Subcutaneous adipose tissue (tissue), 4 donors: ENCODE results near the gene GEMIN4. TPM values are rescaled to one million over a fixed set of nuclear protein-coding genes. Genes with fewer than 3 reads are reported as not detected.

Experiments used
- total RNA-seq, 4 donors: library from RNA; depleted of rRNA; stranded (reverse); fragments of >200 nt; gene quantifications; one replicate each; pipeline ENCODE4 v1.1.0, GENCODE V29; 2016
- TF ChIP-seq, protein P1 (sequence below): fragments of 450-650 bp; IDR thresholded peaks from one replicate; pipeline ENCODE4 v1.5.1; 2016; ENCODE audit warnings: low read depth, mild to moderate bottlenecking, control low read depth, antibody characterized with exemption, moderate library complexity

The GEMIN4 gene
- total RNA-seq, 4 donors from 2014 or later: 11.1 to 25.1 (median 14.7) TPM

DNA sequence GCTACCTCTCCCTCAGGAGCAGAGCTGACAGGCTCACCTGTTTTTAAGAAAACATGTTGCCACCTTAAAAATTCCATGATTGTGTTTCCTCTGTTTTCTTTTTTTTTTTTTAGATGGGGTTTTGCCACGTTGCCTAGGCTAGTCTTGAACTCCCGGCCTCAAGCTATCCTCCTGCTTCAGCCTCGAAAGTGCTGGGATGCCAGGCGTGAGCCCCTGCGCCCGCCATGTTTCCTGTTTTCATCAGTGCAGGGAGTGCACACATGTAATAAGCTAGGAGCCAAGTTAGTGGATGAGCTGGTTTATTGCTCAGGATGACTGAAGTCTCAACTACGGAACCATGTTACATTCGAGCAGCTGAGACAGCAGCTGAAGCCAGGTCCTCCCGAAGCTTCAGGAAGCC is 43.7 kb upstream of the GEMIN4 start:
- TF ChIP-seq, protein P1, sequence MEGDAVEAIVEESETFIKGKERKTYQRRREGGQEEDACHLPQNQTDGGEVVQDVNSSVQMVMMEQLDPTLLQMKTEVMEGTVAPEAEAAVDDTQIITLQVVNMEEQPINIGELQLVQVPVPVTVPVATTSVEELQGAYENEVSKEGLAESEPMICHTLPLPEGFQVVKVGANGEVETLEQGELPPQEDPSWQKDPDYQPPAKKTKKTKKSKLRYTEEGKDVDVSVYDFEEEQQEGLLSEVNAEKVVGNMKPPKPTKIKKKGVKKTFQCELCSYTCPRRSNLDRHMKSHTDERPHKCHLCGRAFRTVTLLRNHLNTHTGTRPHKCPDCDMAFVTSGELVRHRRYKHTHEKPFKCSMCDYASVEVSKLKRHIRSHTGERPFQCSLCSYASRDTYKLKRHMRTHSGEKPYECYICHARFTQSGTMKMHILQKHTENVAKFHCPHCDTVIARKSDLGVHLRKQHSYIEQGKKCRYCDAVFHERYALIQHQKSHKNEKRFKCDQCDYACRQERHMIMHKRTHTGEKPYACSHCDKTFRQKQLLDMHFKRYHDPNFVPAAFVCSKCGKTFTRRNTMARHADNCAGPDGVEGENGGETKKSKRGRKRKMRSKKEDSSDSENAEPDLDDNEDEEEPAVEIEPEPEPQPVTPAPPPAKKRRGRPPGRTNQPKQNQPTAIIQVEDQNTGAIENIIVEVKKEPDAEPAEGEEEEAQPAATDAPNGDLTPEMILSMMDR: no peak

DNA sequence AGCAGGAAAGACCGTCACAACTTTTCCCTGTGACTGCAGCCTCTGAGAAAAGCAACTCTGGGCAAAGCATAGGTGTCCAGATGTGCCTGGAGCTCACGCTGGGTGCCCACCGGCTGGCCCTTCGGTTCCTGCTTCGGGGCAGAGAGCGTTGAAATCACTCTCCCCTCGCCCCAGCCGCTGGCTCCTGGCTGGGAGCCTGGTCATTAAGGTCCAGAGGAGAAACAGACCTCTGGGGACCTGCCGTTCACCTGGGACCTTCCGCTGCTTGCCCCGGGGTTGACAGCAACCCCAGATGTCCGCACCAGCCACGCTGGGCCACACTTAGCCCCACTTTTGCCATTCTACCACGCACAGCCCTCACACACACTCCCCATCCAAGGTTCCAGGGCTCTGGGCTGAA is 43.2 kb upstream of the GEMIN4 start:
- TF ChIP-seq, protein P1: no peak

DNA sequence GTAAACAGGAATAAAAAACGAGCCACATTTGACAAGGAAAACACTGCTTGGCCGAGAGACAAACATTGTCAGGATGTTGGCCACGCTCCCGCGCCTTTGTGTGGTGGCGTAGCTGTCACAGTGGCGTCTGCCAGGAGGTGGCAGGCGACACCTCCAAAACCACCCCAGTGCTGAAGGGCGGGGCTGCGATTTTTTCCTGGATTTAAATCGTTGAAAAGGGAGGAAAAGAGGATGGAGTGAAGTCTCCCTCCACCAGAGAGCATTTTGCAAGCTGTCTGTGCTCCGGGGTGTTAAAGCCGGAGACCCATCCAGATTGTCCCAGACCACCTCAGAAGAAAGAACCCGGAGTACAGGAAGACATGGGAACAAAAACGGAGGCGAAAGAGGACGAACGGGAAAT is 42.8 kb upstream of the GEMIN4 start:
- TF ChIP-seq, protein P1: no peak

DNA sequence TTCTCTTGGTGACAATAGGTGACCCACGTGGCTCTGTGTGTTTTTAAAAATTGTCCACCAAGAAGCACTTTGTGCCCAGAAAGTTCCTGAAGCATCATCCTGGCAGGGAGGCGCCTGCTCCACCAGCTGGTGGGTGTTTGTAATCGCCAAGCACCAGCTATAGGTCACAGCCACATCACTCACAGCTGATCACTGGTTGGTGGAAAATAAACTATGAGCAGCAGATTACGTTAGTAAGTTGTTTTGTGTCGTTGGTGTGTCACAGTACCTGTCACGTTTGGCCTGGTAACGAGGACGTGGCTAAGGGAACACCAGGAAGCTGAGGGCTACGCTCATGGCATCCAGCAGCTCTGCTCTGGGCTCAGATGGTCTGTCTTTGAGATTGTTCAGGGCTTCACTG is 40.2 kb upstream of the GEMIN4 start:
- TF ChIP-seq, protein P1: no peak

DNA sequence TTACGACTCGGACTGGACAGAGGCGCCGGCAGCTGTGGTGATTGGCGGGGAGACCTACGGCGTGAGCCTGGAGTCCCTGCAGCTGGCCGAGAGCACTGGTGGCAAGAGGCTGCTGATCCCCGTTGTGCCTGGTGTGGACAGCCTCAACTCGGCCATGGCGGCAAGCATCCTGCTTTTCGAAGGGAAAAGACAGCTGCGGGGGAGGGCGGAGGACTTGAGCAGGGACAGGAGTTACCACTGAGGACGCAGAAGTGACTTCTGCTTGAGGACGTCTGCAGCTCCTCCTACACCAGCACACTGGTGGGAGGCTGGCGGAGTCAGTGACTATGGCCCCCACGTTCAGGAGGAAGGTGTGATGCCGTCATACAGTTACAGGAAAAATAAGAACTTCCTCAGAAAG is 39.8 kb upstream of the GEMIN4 start:
- TF ChIP-seq, protein P1: no peak

DNA sequence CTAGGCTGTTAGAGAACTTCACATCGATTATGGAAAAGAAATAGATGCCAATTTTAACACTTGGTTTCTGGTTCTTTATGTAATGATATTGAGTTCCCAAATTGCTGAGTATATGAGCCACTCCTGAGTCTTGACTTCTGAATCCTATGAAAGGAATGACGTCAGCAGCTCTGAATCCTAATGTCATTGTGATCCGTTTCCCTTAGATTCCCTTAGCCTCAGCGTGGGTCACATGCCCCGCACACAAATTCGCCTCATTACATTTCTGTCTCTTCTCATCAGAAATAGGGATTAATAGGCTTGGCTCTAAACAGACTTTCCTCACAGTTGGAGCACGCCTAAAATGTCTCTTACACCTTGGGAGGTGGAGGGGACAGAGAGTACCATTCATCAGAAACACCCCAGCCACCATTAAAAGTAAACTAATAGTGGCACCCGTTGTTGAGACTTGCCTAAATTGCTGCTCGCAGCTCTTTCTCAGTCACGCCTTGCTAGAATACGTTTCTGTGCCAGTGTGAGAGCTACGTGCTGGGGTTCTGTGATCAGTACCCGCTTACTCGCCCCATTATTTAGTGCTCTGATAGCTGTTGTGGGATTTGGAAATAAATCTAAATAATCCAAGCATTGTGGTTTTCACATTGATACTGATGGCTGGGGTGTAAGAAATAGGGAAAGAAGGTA is 37.2 kb upstream of the GEMIN4 start:
- TF ChIP-seq, protein P1: no peak

DNA sequence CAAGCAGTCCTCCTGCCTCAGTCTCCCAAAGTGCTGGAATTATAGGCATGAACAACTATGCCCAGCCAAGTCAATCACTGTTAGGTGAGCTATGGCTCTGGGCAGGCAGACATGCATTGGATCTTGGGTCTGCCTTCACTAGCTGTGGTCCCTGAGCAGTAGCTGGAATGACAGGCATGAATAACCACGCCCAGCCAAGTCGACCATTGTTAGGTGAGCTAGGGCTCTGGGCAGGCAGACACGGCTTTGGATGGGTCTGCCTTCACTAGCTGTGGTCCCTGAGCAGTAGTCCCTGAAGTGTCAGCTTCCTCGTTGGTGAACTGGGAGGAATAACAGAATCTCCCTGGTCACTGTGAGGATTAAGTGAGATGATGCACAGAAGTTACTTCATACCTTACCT is 36.5 kb upstream of the GEMIN4 start:
- TF ChIP-seq, protein P1: no peak
